Cardiac septum (tissue), 1 donor: ENCODE results near the gene PRM2. TPM values are rescaled to one million over a fixed set of nuclear protein-coding genes. Genes with fewer than 3 reads are reported as not detected.

Experiments
- DNase-seq: peaks from one replicate; pipeline ENCODE4 v3.0.0-alpha.2; 2020; ENCODE audit warnings: low spot score
- intact Hi-C: fragments of 100-400 bp; cut with DNase I; formaldehyde crosslinking; loops from one replicate; pipeline ENCODE4 v1.14.0; 2022
- long read RNA-seq: library from polyadenylated mRNA; unstranded; transcript quantifications from one replicate; pipeline ENCODE4 v2.0.0, GENCODE V29; 2021
- total RNA-seq: library from RNA; stranded (reverse); fragmentation: NEBNext Ultra II Directional; extraction: Animal tissue kit (Norgen Biotek cat#: 25700); gene quantifications from one replicate; pipeline ENCODE4 v1.2.1, GENCODE V29; 2021
- donor health status: DM: no; HTN: no; CAD: no.

The PRM2 gene, protein sequence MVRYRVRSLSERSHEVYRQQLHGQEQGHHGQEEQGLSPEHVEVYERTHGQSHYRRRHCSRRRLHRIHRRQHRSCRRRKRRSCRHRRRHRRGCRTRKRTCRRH
- total RNA-seq = not detected
- long read RNA-seq = 0 reads

- no peak for DNase-seq
- intact Hi-C loops = no loop called here
Measured at GRCh38 chr16:11276143-11276895, at the start of gene PRM2. TSS of gene PRM2 (minus strand) at chr16:11276480. CDS start at chr16:11276370, 110 bp downstream.

DNA sequence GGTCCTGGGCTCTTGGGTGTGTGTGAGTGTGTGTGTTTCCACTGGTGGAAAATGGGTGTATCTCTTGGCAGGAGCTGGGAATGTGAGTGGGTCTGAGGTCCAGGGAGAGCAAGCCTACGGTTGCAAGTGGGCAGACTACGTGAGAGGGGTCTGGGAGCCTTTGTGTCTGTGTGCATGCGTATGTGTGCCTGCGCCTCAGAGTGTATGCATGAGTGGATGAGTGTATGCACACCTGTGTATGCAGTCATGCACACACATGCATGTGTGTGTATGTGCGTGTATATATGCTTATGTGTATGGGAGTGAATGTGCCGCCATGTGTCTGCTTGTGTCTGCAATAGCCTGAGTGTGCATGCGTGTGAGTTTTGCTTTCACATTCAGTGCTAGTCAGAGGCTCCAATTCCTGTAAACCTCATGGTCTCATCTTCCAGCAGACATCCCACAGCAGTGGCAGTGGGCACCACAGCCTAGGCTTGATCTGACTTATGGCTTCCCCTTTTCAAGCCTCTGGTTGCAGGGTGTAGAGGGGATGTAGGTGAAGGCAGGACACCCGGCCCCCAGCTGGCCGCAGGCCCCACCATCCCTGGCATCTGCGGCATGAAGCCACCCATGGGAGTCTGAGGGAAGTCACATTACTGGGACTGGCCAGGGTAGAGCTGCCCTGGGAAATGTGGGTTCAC, 49.3 kb upstream of the PRM2 start:
- intact Hi-C loops = loop anchor here (10.0 kb wide), 1 partner anchor 59 kb away; no protein-coding TSS in a partner anchor
- no peak for DNase-seq

- no peak for DNase-seq
- intact Hi-C loops = loop anchor here (10.0 kb wide), 1 partner anchor 61 kb away; no protein-coding TSS in a partner anchor
Measured at GRCh38 chr16:11323551-11324336, 47.5 kb upstream of the PRM2 start.

- no peak for DNase-seq
- intact Hi-C loops = loop anchor here (10.0 kb wide), 1 partner anchor 62 kb away; no protein-coding TSS in a partner anchor
Measured at GRCh38 chr16:11322823-11323222, 46.5 kb upstream of the PRM2 start.

GRCh38 chr16:11321662-11322061, 45.4 kb upstream of the PRM2 start:
- intact Hi-C loops = loop anchor here (10.0 kb wide), 1 partner anchor 63 kb away; no protein-coding TSS in a partner anchor
- DNase-seq = no peak

DNA sequence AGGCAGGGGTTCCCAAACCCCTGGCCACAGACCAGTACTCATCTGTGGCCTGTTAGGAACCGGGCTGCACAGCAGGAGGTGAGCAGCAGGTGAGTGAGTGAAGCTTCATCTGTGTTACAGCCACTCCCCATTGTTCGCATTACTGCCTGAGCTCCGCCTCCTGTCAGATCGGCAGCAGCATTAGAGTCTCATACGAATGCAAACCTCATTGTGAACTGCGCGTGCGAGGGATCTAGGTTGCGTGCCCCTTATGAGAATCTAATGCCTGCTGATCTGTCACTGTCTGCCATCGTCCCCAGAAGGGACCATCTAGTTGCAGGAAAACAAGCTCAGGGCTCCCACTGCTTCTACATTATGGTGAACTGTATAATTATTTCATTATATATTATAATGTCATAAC, 43.9 kb upstream of the PRM2 start:
- intact Hi-C loops = loop anchor here (10.0 kb wide), 1 partner anchor 65 kb away; no protein-coding TSS in a partner anchor
- no peak for DNase-seq

- no peak for DNase-seq
- intact Hi-C loops = loop anchor here (10.0 kb wide), 1 partner anchor 65 kb away; no protein-coding TSS in a partner anchor
Measured at GRCh38 chr16:11319529-11320146, 43.4 kb upstream of the PRM2 start.

DNA sequence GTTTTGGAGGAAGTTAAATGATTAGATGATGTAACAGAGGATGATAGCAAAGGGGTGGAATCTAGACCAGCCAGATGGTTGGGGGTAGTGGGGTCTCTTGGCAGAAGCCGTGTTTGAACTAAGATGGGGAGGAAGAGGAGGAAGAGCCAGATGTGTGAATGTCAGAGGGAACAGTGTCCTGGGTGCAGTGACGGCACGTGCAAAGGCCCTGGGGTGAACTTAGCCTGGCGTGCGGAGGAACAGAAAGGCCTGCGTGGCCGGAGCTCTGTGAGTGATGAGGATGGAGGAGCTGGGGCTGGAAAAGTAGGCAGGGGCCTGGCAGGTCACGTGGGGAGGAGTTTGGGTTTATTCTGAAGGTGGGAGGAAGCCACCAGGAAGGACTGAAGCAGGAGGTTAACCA, 42.5 kb upstream of the PRM2 start:
- DNase-seq = no peak
- intact Hi-C loops = no loop called here

- intact Hi-C loops = no loop called here
- no peak for DNase-seq
Measured at GRCh38 chr16:11316331-11317015, 40.2 kb upstream of the PRM2 start.

DNA sequence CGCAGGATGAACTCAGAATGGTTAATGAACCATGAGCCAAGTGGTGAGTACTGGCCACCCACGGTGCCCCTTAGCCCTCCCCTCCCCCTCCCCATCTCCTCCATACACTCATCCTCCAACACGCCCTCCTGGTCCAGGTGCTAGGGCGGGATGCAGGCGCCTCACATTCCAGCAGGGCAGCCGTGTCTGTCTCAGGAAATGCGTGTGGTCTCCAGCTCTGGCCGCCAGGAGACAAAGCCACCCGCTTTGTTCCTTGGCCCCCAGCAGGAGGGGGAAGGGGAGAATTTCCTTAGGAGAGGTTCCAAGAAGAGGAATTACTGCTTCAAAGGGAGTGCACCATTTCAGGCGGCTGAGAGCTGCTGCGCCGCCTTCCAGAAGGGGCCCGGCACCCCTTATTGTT, 39.2 kb upstream of the PRM2 start:
- intact Hi-C loops = no loop called here
- no peak for DNase-seq

DNA sequence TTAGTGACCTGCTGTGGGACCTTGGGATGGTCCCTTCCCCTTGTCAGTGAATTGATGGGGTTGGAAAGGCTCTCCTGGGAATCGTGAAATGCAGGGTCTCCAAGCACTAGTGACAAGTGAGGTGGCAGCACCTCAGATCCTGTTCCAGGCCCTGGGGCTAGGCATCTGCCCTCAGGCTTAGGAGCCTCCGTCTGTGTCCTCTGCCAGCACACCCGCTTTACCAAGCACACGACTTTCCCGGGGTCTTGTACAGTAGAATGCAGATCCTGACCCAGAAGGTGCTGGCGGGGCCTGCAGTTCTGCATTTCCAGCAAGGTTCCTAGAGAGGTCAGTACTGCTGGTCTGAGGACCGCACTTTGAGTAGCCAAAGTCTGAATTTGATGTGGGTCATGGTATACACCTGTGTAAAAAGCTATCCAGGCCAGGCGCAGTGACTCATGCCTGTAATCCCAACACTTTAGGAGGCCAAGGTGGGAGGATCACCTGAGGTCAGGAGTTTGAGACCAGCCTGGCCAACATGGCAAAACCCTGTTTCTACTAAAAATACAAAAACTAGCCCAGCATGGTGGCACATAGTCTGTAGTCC, 38.1 kb upstream of the PRM2 start:
- no peak for DNase-seq

GRCh38 chr16:11313493-11314308, 37.4 kb upstream of the PRM2 start:
- intact Hi-C loops = no loop called here
- no peak for DNase-seq

More for the DNA sequence above, 38.1 kb upstream of the PRM2 start:
- intact Hi-C loops = no loop called here

DNA sequence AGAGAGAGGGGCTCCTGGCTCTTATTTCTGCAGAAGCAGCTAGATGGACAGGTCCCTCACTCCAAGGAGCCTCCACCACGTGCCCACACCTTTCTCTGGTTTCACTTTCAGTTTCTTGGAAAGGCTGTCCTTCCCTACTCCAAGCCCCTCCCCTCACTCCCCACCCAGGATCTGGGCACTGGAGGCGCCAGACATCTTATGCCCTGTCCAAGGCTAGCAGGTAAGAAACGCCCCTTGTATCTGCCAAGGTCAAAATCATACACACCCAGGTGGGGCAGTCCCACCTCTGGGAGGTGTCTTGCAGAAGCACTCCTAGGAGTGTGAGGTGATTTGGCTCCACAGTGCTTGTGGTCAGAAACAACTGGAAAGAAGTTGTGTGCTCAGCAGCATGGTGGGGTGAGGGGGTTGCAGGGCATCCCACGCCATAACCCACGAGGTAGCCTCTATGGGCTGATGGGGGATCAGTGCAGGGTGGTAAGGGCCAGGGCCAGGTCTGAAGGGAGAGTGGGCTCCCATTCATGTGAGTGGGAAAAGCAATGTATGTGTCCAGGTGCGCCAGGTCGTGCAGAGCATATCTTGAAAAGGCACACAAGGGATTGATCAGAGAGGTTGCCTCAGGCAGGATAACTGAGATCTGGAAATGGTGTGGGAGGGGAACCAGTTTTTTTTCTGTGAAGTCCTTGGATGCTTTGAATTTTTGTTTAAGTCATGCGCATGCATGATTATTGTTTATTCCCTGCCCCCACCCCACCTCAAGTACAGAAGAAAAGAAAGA, 36.6 kb upstream of the PRM2 start:
- intact Hi-C loops = no loop called here
- DNase-seq = no peak

- intact Hi-C loops = no loop called here
- DNase-seq = no peak
Measured at GRCh38 chr16:11310997-11311561, 34.8 kb upstream of the PRM2 start.

DNA sequence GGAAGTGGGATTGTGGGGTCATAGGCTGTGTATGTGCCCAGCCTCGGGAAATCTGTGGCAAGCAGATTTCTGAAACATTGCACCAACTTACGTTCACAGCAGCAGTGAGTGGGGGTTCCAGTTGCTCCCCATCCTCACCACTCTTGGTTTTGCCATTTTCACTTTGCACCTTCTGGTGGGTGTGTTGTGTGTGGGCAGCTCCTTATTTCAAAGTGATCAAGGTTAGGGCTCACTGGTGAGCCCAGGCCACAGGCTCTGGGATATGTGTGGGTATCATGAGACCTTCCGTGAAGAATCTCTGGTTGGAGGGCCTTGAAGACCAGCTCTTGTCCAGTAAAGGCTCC, 34.3 kb upstream of the PRM2 start:
- DNase-seq = no peak
- intact Hi-C loops = no loop called here

GRCh38 chr16:11309895-11310633, 33.8 kb upstream of the PRM2 start:
- intact Hi-C loops = no loop called here
- no peak for DNase-seq
